Smooth muscle cell (in vitro differentiated cells): ENCODE measurements around the gene RBKS. TPM values are rescaled to one million over a fixed set of nuclear protein-coding genes. Genes with fewer than 3 reads are reported as not detected.
A peak's percentile ranks its signal among the peaks of the same experiment; 100 is the strongest.

Source experiments
- DNase-seq: peaks from one replicate; lab custom pipeline; 2025; ENCODE audit not compliant: unreplicated experiment; lab: John Stamatoyannopoulos, UW
- H2AFZ ChIP-seq: fragments of 200-600 bp; sonication (generic); 2 replicates; pipeline ENCODE4 v1.6.0; 2016; ENCODE audit warnings: antibody characterized with exemption, low read depth, mild to moderate bottlenecking
- H3F3A ChIP-seq: fragments of 200-600 bp; sonication (generic); 2 replicates; pipeline ENCODE4 v1.6.0; 2017; ENCODE audit warnings: antibody characterized with exemption, low read depth
- H3K27ac ChIP-seq: fragments of 200-600 bp; sonication (generic); 2 replicates; pipeline ENCODE4 v1.5.1; 2016; ENCODE audit warnings: low read depth, mild to moderate bottlenecking
- H3K27me3 ChIP-seq: fragments of 200-600 bp; sonication (generic); 2 replicates; pipeline ENCODE4 v1.6.1; 2016; ENCODE audit warnings: low read depth, mild to moderate bottlenecking
- H3K36me3 ChIP-seq: fragments of 200-600 bp; sonication (generic); 2 replicates; pipeline ENCODE4 v1.5.1; 2016; ENCODE audit warnings: low read depth
- H3K4me1 ChIP-seq: fragments of 200-600 bp; sonication (generic); 2 replicates; pipeline ENCODE4 v1.5.1; 2016; ENCODE audit warnings: low read depth
- H3K4me2 ChIP-seq: fragments of 200-600 bp; sonication (generic); 2 replicates; pipeline ENCODE4 v1.6.0; 2016; ENCODE audit warnings: mild to moderate bottlenecking
- H3K4me3 ChIP-seq: fragments of 200-600 bp; sonication (generic); 2 replicates; pipeline ENCODE4 v1.5.1; 2016; ENCODE audit warnings: mild to moderate bottlenecking
- H3K79me2 ChIP-seq: fragments of 200-600 bp; sonication (generic); 2 replicates; pipeline ENCODE4 v1.6.0; 2016; ENCODE audit warnings: low read depth, mild to moderate bottlenecking
- H3K9ac ChIP-seq: fragments of 200-600 bp; sonication (generic); 2 replicates; pipeline ENCODE4 v1.6.0; 2016; ENCODE audit warnings: low read depth
- H3K9me3 ChIP-seq: fragments of 200-600 bp; sonication (generic); replicated peaks from 2 replicates; pipeline ENCODE4 v1.5.1; 2016; ENCODE audit warnings: low read depth
- H4K20me1 ChIP-seq: fragments of 200-600 bp; sonication (generic); 2 replicates; pipeline ENCODE4 v1.6.0; 2016; ENCODE audit warnings: low read depth
- CTCF ChIP-seq: fragments of 200-600 bp; sonication (generic); IDR thresholded peaks from 2 replicates; pipeline ENCODE4 v1.5.1; 2017; ENCODE audit warnings: borderline replicate concordance, mild to moderate bottlenecking, antibody characterized with exemption; ENCODE audit not compliant: insufficient read depth, poor library complexity, severe bottlenecking
- WGBS: methylation state at CpG from one replicate; pipeline ENCODE4 v1.1.7; 2016; ENCODE audit warnings: low lambda C conversion rate; 5-methylcytosine and 5-hydroxymethylcytosine counted together
- polyA plus RNA-seq: library from polyadenylated mRNA; unstranded; fragments of >200 nt; fragmentation: Nextera tagmentation; extraction: Ambion mirVana; gene quantifications from 2 replicates; pipeline ENCODE4 v1.2.1, GENCODE V29; 2016
- total RNA-seq: library from RNA; depleted of rRNA; stranded (reverse); fragments of >200 nt; gene quantifications from 2 replicates; pipeline ENCODE4 v1.2.3, GENCODE V29; 2014

Gene RBKS
- total and polyA plus RNA-seq, 2 experiments from 2014 or later = 1.0 to 3.3 TPM

- H3K9me3 ChIP-seq = no peaks in the 10 kb centered on the region
- H3F3A ChIP-seq = no peaks in the 10 kb centered on the region
- 19% methylated on average over 2 of the region's 2 CpGs for WGBS
- no peaks in the 10 kb centered on the region for H3K79me2 ChIP-seq
- no peaks in the 10 kb centered on the region for H3K4me1 ChIP-seq
- DNase-seq = no peak
- no peak overlapping the region for H3K9ac ChIP-seq
- no peaks in the 10 kb centered on the region for H3K36me3 ChIP-seq
- peak overlapping the region; percentile 56 for H3K27ac ChIP-seq
- no peak overlapping the region for H3K4me3 ChIP-seq
- H3K4me2 ChIP-seq = peak overlapping the region; percentile 50
- no peak for TF ChIP-seq CTCF
- no peaks in the 10 kb centered on the region for H3K27me3 ChIP-seq
- no peak overlapping the region for H2AFZ ChIP-seq
- no peaks in the 10 kb centered on the region for H4K20me1 ChIP-seq
Observed at GRCh38 chr2:27832396-27832795, 57.8 kb downstream of the RBKS start.

GRCh38 chr2:27831279-27832050, 58.7 kb downstream of the RBKS start:
- H3K27ac ChIP-seq = no peak overlapping the region
- WGBS = 95% methylated on average over 7 of the region's 7 CpGs
- no peak for DNase-seq

GRCh38 chr2:27830656-27831055, 59.5 kb downstream of the RBKS start:
- H3F3A ChIP-seq = no peaks in the 10 kb centered on the region
- H4K20me1 ChIP-seq = no peaks in the 10 kb centered on the region
- TF ChIP-seq CTCF = no peak
- H3K9ac ChIP-seq = no peak overlapping the region
- H3K36me3 ChIP-seq = no peaks in the 10 kb centered on the region
- DNase-seq = no peak
- no peaks in the 10 kb centered on the region for H3K9me3 ChIP-seq
- H3K4me1 ChIP-seq = no peaks in the 10 kb centered on the region
- no peaks in the 10 kb centered on the region for H3K27me3 ChIP-seq
- 97% methylated on average over 4 of the region's 4 CpGs for WGBS
- H3K4me2 ChIP-seq = no peak overlapping the region
- no peaks in the 10 kb centered on the region for H3K79me2 ChIP-seq
- H2AFZ ChIP-seq = no peak overlapping the region
- no peak overlapping the region for H3K27ac ChIP-seq
- no peak overlapping the region for H3K4me3 ChIP-seq

More at GRCh38 chr2:27831279-27832050, 58.7 kb downstream of the RBKS start:
- H3K4me2 ChIP-seq = no peak overlapping the region
- H3K9me3 ChIP-seq = no peaks in the 10 kb centered on the region
- no peak overlapping the region for H2AFZ ChIP-seq
- no peaks in the 10 kb centered on the region for H3F3A ChIP-seq
- no peaks in the 10 kb centered on the region for H3K27me3 ChIP-seq
- H3K4me1 ChIP-seq = no peaks in the 10 kb centered on the region
- H4K20me1 ChIP-seq = no peaks in the 10 kb centered on the region
- no peaks in the 10 kb centered on the region for H3K79me2 ChIP-seq
- no peaks in the 10 kb centered on the region for H3K36me3 ChIP-seq
- H3K9ac ChIP-seq = no peak overlapping the region
- TF ChIP-seq CTCF = no peak
- no peak overlapping the region for H3K4me3 ChIP-seq

- no peak overlapping the region for H2AFZ ChIP-seq
Observed at GRCh38 chr2:27829791-27830190, 60.4 kb downstream of the RBKS start.

More at GRCh38 chr2:27829791-27830190, 60.4 kb downstream of the RBKS start:
- no peaks in the 10 kb centered on the region for H3K4me1 ChIP-seq
- DNase-seq = no peak
- WGBS = 95% methylated on average over 3 of the region's 3 CpGs
- no peaks in the 10 kb centered on the region for H3K9me3 ChIP-seq
- H3K4me2 ChIP-seq = no peak overlapping the region
- no peaks in the 10 kb centered on the region for H3K36me3 ChIP-seq
- H3K4me3 ChIP-seq = no peak overlapping the region
- H3K27me3 ChIP-seq = no peaks in the 10 kb centered on the region
- H3K79me2 ChIP-seq = no peaks in the 10 kb centered on the region
- no peak for TF ChIP-seq CTCF
- H3K9ac ChIP-seq = no peak overlapping the region
- H4K20me1 ChIP-seq = no peaks in the 10 kb centered on the region
- no peaks in the 10 kb centered on the region for H3F3A ChIP-seq
- H3K27ac ChIP-seq = no peak overlapping the region
